HG03439 (cell line): Measurements from ENCODE around the gene RAD51B.

ENCODE experiments used
- ATAC-seq: cut with Tn5 transposase; IDR thresholded peaks from one replicate; pipeline ENCODE4 v1.9.1; 2021; ENCODE audit warnings: mild to moderate bottlenecking, moderate library complexity; ENCODE audit not compliant: unreplicated experiment

The RAD51B gene

DNA sequence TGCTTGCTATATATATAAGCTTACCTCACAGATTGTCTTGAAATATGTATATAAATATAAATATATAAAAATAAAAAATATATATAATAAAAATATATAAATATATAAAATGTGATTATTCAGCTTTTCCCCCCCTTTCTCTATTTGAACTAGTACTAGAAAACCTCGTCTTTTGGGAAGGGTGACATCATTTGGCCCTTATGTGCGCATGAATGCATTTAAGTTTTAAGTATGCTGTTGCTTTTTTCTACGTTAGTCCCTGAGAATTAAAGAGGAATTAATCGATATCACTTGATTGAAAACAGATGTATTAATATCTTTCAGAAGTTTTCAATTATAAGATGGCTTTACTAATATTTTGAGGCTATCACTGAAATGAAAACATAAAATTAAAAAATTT lies 69.9 kb downstream of the RAD51B start:
- no peak for ATAC-seq

DNA sequence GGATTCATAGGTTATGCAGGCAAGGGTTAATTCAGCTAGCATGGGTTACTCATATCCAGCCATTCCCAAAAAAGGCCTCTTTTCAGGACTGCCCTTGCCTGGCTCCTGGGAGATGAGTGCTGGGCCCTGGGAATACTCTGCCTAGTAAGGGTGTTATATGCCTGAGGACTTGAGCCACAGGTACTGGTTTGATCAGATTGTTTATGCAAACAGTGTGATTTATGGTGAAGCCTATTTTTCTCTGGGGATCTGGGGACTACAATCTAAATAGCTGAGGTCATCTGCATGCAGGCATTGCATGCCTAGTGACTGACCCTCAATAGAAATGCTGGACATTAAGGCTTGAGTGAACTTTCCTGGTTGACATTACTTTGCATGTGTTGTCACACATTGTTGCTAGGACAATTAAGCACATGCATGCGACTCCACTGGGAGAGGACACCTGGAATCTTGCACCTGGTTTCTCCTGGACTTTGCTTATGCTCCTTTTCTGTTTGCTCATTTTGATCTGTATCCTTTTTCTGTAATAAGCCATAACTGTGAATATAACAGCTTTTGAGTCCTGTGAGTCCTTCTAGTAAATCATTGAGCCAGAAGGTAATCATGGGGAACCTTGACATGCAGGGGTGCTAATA lies 73.0 kb downstream of the RAD51B start:
- no peak for ATAC-seq

DNA sequence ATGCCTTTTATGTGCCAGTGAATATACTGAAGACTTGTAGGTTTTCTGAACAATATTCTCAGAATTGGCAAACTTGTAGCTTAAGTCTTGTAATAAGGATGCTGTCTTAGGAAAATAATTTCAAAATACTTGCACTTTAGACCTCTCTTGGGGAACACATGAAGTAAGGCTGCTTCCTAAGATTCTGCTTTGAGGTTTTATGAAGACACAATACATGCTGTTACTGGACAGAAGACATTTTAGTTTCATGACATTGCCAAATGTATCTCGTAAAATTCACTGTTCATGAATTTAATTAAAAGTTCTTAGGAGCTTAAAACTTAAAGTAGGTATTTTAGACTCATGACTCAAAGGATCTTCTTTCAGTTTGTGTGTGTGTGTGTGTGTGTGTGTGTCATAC lies 80.7 kb downstream of the RAD51B start:
- no peak for ATAC-seq

DNA sequence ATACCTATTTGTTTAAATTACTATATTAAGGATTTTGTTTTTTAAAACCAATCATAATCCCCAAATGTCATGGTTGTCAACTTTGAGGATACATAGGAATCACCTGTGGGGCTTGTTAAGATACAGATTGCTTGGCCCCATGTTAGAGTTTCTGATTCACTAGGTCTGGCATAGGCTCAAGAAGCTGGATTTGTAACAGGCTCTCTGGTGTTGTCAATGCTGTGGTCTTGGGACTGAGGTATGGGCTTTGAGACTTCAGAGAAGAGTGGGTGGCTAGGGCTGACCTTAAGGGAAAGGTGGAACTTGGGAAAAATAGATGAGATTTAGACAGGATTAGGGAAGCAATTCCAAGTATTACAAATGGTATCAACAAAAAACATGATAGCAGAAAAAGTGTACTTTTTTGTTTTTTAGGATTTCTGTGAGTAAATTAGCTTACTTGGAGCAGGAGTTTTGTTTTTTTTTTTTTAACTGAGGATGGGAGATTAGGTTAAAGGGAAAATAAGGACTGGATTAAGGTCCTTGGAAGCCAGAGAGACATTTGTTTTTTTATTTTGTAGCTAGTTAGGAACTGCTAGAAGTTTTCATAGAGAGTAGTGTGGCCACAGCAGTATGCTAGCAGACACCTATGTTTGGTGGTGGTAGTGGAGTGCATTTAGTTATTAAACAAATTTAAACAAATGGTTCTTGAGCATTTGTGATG lies 88.6 kb downstream of the RAD51B start:
- ATAC-seq, result no peak

DNA sequence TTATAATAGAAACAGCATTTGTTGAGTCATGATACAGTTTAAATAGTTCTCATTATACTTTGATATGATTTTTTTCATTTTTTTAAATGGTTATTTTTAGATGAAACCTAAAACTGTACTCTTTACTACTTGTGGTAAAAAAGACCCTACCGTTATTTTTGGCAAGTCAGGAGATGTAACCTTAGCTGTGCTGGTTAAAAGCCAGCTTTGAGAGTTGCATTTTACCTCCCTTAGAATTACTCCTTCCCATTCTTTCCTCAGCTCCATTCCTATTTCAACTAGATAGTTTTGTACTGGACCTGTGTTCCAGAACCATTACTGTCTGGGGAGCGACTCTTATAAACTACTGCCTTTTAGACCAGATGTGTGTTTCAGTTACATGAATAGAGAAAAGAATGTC lies 92.0 kb downstream of the RAD51B start:
- ATAC-seq, result no peak

DNA sequence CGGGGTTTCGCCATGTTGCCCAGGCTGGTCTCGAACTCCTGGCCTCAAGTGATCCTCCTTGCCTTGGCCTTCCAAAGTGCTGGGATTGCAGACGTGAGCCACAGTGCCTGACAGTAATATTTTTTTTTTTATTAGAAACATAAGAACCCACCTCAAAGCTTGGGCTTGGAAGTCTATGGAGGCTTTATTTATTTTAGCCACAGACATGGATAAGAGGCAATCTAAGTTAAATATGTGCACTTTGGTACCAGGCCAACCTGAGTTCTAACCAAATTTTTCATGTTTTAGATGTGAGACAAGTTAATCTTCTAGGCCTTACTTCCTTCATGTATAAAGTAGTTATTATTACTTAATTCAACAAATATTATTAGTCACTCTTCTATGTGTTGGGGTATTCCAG lies 96.9 kb downstream of the RAD51B start:
- ATAC-seq, result no peak

DNA sequence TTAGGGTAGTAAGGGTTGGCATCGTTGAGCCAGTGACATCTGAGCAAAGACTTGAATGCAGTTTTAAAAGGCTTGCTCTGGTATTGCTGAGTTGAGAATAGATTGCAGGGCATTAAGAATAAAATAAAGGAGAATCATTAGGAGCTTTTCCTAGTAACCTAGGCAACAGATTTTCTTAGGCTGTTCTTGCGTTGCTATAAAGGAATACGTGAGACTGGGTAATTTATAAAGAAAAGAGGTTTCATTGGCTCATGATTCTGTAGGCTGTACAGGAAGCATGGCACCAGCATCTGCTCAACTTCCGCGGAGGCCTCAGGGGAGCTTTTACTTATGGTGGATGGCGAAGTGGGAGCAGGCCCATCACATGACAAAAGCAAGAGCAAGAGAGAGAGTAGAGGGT lies 97.4 kb downstream of the RAD51B start:
- ATAC-seq, result no peak

DNA sequence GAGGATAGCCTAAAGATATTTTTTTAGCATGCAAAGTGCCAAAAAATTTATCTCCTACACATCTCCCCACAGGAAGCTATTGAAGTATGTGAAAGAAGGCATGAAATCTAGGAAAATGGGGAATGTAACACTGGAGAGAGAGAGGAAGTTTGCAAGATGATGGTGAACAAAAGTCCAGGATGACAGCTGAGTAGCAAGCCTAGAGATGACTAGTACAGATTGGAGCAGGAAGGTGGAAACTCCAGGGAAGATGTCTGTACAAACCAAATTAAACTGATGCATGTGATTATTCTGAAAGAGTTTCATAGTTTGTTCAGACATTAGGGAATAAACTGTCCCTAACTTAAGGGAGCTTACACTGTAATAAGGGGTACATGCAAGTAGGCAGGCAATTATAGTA lies 99.3 kb downstream of the RAD51B start:
- no peak for ATAC-seq

DNA sequence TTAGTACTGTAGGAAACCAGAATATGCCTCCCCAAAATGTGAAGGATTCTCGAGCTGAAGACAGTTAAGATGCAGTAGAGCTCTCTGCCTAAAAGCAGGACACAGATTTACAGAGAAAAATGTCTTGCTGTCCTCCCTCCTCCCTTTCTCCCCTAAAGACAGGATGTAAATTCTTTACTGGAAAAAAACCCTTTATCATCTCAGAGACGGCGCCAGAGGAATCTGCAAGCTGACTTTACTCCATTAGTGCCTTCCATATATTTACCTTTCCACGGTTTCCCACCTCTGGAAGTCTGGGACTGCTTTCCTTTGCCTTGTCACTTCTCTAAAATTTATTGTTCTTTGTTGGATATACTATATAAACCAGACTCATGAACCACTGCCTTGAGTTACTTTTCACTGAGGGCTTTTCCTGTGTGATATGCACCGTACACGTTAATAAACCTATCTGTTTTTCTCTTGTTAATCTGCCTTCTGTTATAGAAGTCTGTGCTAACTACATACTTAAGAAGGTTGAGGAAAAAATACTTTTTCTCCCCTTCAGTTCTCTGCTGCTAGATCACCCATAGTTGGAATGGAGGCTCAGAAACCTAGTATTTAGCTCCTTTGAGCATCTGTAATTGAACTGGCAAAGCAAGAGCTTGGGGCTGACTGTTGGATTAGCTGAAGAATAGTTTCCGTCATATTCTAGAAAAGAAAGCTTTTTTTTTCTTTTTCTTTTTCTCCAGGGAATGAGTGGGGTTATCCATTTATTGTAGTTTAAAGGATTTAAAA lies 99.9 kb downstream of the RAD51B start:
- no peak for ATAC-seq

DNA sequence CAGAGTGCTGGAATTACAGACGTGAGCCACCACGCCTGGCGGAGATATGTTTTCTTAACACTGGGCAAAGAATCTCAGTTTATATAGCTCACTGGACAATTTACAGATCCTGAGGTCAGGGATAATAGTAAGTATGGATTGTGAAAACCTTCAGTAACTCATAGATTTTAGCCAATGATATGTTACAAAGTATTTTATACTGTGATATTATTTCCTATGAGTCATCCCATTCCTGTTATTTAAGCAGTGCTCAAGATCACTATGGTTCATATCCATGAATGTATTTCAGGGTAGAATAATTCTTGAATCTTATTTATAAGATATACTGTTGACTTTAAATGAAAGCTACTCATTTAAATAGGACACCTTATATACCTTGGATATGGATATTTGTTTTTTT lies 107.2 kb downstream of the RAD51B start:
- no peak for ATAC-seq

DNA sequence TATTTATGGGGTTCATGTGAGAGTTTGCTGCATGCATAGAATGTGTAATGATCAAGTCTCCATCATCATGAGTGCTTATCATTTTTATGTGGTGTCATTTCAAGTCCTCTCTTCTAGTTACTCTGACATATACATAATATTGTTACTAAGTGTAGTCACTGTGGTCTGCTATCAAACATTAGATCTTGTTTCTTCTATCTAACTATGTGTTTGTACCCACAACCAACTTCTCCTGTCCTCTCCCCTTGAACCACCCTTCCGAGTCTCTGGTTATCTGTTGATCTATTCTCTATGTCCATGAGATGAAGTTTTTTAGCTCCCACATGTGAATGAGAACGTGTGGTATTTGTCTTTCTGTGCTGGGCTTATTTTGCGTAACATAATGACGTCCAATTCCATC lies 107.7 kb downstream of the RAD51B start:
- ATAC-seq, result no peak

DNA sequence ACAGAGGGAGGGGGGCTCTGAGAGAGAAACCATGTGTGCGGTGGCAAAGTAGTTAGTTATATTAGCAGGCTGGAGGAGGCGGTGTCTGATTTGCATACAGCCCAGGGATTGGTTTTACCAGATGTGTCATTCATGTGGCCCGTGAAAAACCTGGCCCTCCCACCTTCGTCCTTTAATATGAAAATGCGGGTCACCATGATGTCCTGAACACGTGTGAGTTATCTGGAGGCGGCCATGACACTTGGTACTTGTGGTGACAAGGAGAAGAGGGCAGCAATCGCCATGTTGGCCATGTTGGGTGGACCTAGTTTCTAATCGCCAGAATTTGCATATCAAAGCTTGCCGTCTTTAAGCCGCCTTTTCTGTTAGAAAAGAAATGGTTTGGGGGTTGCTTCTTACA lies 108.8 kb downstream of the RAD51B start:
- ATAC-seq, result no peak

DNA sequence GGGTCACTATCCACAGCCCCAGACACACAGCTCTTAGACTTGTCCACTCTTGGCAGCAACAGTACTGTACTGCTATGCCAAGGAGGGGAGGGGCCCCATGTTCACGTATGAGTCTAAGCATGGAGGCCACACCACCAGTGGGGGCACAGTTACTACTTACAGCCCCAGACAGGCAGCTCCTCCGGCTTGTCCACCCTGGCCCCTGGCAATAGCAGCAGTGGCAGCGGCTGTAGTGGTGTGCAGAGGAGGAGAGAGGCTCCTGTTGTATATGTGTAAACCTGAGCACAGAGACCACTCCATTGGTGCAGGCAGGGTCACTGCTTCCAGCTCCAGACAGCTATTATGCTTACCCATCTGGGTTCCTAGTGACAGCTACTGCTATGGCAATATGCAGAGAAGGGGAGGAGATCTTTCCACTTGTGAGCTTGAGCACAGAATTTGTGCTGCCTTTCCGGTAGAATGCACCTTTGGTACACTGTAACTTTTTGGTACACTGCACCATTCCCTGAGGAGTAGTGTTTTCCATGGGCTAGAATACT lies 113.2 kb downstream of the RAD51B start:
- no peak for ATAC-seq

DNA sequence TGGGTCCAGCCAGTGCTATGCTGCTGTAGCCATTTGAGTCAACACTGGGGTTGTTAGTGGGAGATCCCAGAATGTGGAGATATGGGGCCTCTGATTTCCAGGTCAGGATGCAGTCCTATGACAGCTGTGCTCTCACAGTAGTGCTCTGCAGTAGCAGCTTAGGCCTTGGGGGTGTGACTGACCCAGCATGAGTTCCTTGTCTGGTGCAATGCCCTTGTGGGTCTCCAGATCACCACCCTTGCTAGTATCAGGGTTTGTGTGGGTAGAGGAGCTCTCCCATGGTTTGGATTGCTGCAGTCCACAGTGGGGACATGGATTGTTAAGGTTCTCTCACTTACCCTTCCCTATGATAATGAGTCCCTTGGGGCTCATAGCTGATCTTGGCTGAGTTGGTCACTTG lies 113.7 kb downstream of the RAD51B start:
- ATAC-seq, result no peak

DNA sequence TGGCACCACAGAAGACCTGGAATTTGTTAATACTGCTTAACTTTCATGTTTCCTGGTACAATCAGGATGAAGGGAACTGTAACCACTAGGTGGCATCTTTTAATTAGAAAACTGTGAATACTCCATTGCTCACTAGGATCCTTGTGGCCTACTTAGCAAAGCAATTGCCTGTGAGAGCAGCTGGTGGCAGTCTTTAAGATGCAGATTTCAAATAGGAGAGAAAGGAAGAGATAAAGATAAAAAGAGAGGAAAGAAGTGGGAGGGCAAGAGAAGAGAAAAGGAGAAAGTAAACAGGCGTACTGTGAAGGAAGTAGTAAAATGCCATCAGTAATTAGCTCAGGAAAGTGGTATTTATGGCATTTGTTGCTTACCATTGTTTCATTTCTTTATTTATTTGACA lies 114.5 kb downstream of the RAD51B start:
- ATAC-seq, result no peak

DNA sequence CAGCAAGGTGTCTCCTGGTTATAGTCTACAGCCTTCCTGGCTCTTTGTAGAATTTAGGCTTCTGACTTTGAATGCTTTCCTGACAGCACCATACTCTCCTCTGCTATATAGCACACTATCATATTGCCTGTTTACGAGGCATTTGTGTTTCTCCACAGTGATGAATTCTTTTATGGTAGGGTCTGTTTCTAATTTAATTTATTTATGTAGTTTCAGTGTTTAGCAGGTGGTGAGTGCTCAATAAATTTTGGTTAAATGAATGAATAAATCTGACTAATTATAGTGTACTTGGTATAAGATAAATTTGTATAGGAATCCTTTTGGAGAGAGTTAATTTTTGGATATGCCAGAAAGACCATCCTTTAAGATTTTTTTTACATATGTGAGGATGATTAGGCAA lies 115.3 kb downstream of the RAD51B start:
- no peak for ATAC-seq

DNA sequence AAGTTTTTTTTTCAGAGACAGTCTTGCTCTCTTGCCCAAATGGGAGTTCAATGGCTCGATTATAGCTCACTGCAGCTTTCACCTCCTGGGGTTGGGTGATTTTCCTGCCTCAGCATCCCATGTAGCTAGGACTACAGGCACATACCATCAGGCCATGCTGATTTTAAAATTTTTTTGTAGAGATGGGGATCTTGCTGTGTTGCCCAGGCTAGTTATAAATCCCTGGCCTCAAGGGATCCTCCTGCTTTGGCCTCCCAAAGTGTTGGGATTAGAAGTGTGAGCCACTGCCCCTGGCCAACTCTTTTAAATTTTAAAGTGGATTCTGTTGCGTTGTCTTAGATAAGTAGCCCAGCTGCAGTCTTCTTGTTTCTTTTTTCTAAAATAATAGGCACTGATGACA lies 115.8 kb downstream of the RAD51B start:
- no peak for ATAC-seq

DNA sequence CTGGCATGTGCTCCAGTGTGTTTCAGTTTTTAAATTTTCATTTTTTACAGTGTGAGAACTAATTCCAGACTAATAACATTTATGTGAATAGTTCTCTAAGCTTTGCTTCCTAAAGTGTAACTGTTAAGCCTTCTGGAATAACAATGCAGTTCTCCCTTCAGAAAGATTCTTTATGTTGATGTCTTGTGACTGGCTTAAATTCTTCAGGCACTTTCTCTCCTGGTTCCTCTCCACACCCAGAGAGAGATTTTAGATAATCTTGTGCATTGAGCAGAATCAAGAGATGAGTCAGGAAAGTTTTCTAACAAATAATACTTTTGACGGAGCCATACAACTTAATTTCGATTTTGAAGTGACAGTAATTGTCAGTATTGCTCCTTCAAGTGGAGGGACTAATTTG lies 118.5 kb downstream of the RAD51B start:
- no peak for ATAC-seq

DNA sequence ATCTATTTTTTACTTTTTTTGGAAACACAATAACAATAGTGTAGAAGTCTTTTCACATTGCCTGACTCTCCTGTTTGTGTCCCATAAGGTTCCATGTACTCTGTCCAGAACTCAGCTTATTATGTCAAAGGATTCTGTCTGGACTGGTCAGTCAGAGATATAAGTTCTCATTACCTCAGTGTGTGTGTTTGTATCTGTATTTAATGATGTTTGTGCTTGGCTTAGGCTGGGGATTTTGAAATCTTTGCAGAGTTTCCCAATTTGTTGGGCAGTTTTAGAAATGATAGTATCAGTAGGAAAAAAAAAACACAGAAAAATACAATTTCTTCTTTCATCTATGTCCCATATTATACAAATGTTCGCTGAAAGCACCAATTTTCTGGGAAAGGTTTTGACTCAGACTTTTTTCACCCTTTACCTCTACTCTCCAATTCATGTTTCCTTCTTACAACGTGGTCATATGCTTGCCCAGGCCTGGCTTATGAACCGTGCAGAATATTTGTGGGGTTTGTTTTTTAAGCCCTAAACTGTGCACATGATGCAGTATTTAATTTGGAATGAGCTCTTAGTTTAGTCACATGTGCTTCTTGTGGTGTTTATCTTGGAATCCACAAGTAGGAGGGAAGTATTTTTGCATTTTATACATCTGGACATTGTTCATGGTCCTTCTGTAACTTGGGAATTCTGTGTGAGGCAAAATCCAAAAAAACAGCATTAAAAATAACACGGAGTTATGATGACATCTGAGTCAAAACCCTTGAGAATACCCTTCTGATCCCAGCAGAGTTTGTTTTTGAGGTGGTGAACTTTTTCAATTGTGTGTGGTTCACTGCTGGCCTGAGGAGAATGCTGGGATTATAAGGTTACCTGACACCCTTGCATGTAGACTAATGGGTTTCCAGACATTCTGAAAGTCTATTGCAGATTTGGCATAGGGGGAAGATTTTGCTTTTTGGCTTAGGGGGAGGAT lies 121.2 kb downstream of the RAD51B start:
- ATAC-seq, result no peak

DNA sequence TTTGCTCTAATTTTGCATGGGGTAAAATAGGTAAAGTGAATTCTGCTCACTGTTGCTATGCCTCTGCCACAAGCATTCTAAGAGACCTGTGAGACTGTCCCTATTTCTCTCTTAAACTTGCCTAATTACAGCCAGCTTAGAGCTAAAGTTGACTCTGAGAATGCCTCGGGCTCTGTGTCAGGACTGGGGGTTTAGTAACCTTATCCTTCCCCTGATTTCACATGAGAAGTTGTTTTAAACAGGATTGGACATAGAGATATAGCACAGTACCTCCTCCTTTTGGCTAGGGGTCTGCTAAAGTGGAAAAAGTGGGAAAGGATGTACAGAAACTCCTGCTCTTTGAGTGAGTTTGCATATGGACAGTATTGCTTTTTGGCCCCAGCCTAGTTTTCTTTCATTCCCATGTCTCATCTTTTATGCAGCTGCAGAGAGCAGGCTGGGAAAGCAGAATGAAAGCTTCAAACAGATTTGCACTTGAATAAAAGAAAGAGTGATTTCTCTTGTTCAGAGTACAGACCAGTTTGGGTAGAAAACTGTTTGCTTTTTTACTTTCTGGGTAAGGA lies 122.0 kb downstream of the RAD51B start:
- ATAC-seq, result no peak
